H1 (cell line): ENCODE measurements around the gene CERS1. TPM values are rescaled to one million over a fixed set of nuclear protein-coding genes. Genes with fewer than 3 reads are reported as not detected.

Experiments used
- CTCF ChIA-PET: fragments of 300-600 bp; sonication (Branson Sonifier 250); formaldehyde crosslinking; loops from one replicate; lab custom pipeline; 2021; ENCODE audit not compliant: partially characterized antibody; lab: Charles Lee
- POLR2A ChIA-PET: fragments of 300-600 bp; sonication (Branson Sonifier 250); formaldehyde crosslinking; loops from one replicate; lab custom pipeline; 2021; ENCODE audit warnings: inconsistent platforms; ENCODE audit not compliant: partially characterized antibody; lab: Charles Lee
- DNase-seq, 2 experiments: peaks; one replicate each; pipeline versions ENCODE4 v3.0.0 to v3.0.0-alpha.2; 2010 to 2022; ENCODE audit warnings: low spot score in 2 of 2, low read depth in 1 of 2, mixed read lengths in 1 of 2
- FAIRE-seq: peaks from 2 replicates; lab custom pipeline; 2011; peaks lifted over from hg19 to GRCh38; lab: Jason Lieb, UNC
- H2AFZ ChIP-seq: 2 replicates; pipeline ENCODE4 v1.8.1; 2012; ENCODE audit warnings: low read length, inconsistent platforms
- H2AK5ac ChIP-seq: 2 replicates; pipeline ENCODE4 v1.6.1; 2013; ENCODE audit warnings: low read depth, low read length
- H2BK120ac ChIP-seq: replicated peaks from 2 replicates; pipeline ENCODE3; 2013; ENCODE audit warnings: low read depth, low read length, inconsistent platforms
- H2BK12ac ChIP-seq: 2 replicates; pipeline ENCODE4 v1.6.1; 2013; ENCODE audit warnings: low read depth, low read length
- H2BK15ac ChIP-seq: 2 replicates; pipeline ENCODE4 v1.6.1; 2013; ENCODE audit warnings: low read length
- H2BK20ac ChIP-seq: 2 replicates; pipeline ENCODE4 v1.6.1; 2013; ENCODE audit warnings: low read length
- H2BK5ac ChIP-seq: 2 replicates; pipeline ENCODE4 v1.6.1; 2013; ENCODE audit warnings: low read depth, low read length
- H3K14ac ChIP-seq: 2 replicates; pipeline ENCODE4 v1.6.1; 2013; ENCODE audit warnings: inconsistent platforms; ENCODE audit not compliant: insufficient read length
- H3K18ac ChIP-seq: 2 replicates; pipeline ENCODE4 v1.6.1; 2013; ENCODE audit warnings: low read length; ENCODE audit errors: extremely low read depth
- H3K23ac ChIP-seq: 2 replicates; pipeline ENCODE4 v1.6.1; 2013; ENCODE audit warnings: inconsistent platforms; ENCODE audit not compliant: insufficient read length
- H3K23me2 ChIP-seq: 2 replicates; pipeline ENCODE4 v1.6.1; 2013; ENCODE audit warnings: low read depth, low read length
- H3K27ac ChIP-seq: 2 replicates; pipeline ENCODE4 v1.6.1; 2011; ENCODE audit warnings: low read depth, low read length, inconsistent platforms
- H3K27me3 ChIP-seq, 4 experiments: replicated peaks in 1 of 4; 1 replicate in 1 of 4; 2 replicates in 3 of 4; pipeline versions ENCODE4 v1.6.1 to v1.8.1; 2011 to 2013; ENCODE audit warnings: low read length in 3 of 4, mild to moderate bottlenecking in 3 of 4, inconsistent platforms in 2 of 4, mixed read lengths in 2 of 4, moderate library complexity in 1 of 4; ENCODE audit not compliant: control insufficient read depth in 3 of 4, insufficient read depth in 3 of 4; ENCODE audit errors: extremely low read depth in 1 of 4
- H3K36me3 ChIP-seq, 4 experiments: 2 replicates each; pipeline versions ENCODE4 v1.6.1 to v1.8.1; 2011 to 2013; ENCODE audit warnings: mild to moderate bottlenecking in 4 of 4, low read length in 3 of 4, moderate library complexity in 2 of 4, control low read depth in 1 of 4, inconsistent platforms in 1 of 4; ENCODE audit not compliant: insufficient read depth in 4 of 4, control insufficient read depth in 2 of 4
- H3K4ac ChIP-seq: replicated peaks from 2 replicates; pipeline ENCODE3; 2013; ENCODE audit warnings: low read length, low read depth, mixed read lengths, inconsistent platforms; ENCODE audit not compliant: insufficient read length
- H3K4me1 ChIP-seq, 4 experiments: replicated peaks in 1 of 4; 1 replicate in 1 of 4; 2 replicates in 3 of 4; pipeline versions ENCODE4 v1.6.1 to v1.8.1; 2011 to 2013; ENCODE audit warnings: low read length in 3 of 4, inconsistent platforms in 2 of 4, mixed read lengths in 1 of 4; ENCODE audit not compliant: insufficient read depth in 4 of 4, control insufficient read depth in 3 of 4
- H3K4me2 ChIP-seq, 2 experiments: 2 replicates each; pipeline versions ENCODE4 v1.6.1 to v1.8.1; 2011 to 2013; ENCODE audit warnings: low read depth in 2 of 2, low read length in 2 of 2, control low read depth in 1 of 2, inconsistent platforms in 1 of 2, mild to moderate bottlenecking in 1 of 2; ENCODE audit not compliant: insufficient read depth in 1 of 2
- H3K4me3 ChIP-seq, 4 experiments: fragments of 200-600, 300-600 bp in 1 of 4; sonication (generic), shearing (Covaris generic), sonication (Bioruptor Twin) in 1 of 4; 2 replicates each; pipeline versions ENCODE4 v1.5.1 to v1.8.1; 2011 to 2016; ENCODE audit warnings: low read length in 4 of 4, low read depth in 3 of 4, control low read depth in 2 of 4, inconsistent platforms in 2 of 4, mild to moderate bottlenecking in 2 of 4, mixed read lengths in 1 of 4, moderate library complexity in 1 of 4; ENCODE audit not compliant: insufficient read depth in 2 of 4; ENCODE audit errors: extremely low read depth in 1 of 4
- H3K56ac ChIP-seq: replicated peaks from 2 replicates; pipeline ENCODE3; 2013; ENCODE audit warnings: low read depth, mild to moderate bottlenecking, mixed read lengths, low read length, inconsistent platforms; ENCODE audit not compliant: insufficient read length
- H3K79me1 ChIP-seq: 2 replicates; pipeline ENCODE4 v1.6.1; 2013; ENCODE audit warnings: low read depth, low read length, control low read depth
- H3K79me2 ChIP-seq, 2 experiments: 2 replicates each; pipeline versions ENCODE4 v1.6.1 to v1.8.1; 2012 to 2013; ENCODE audit warnings: low read length in 2 of 2, mild to moderate bottlenecking in 2 of 2, inconsistent platforms in 1 of 2; ENCODE audit not compliant: insufficient read depth in 2 of 2, control insufficient read depth in 1 of 2
- H3K9ac ChIP-seq, 4 experiments: replicated peaks in 1 of 4; 1 replicate in 1 of 4; 2 replicates in 3 of 4; pipeline versions ENCODE4 v1.6.1 to v1.8.1; 2011 to 2013; ENCODE audit warnings: low read depth in 3 of 4, low read length in 3 of 4, control low read depth in 2 of 4, mild to moderate bottlenecking in 2 of 4, moderate library complexity in 2 of 4, inconsistent platforms in 1 of 4; ENCODE audit errors: extremely low read depth in 1 of 4
- H3K9me3 ChIP-seq, 2 experiments: 2 replicates each; pipeline versions ENCODE4 v1.6.1 to v1.8.1; 2012 to 2013; ENCODE audit warnings: mild to moderate bottlenecking in 2 of 2, moderate library complexity in 2 of 2, control low read depth in 1 of 2, inconsistent platforms in 1 of 2, low read depth in 1 of 2, low read length in 1 of 2, mixed read lengths in 1 of 2; ENCODE audit not compliant: insufficient read depth in 2 of 2
- H4K20me1 ChIP-seq, 2 experiments: replicated peaks in 1 of 2; 2 replicates each; pipeline versions ENCODE3 to v1.8.1; 2011 to 2013; ENCODE audit warnings: inconsistent platforms in 2 of 2, low read length in 2 of 2, mild to moderate bottlenecking in 1 of 2; ENCODE audit not compliant: insufficient read depth in 2 of 2, control insufficient read depth in 1 of 2
- H4K5ac ChIP-seq: 2 replicates; pipeline ENCODE4 v1.6.1; 2013; ENCODE audit warnings: low read length, low read depth, mixed read lengths, inconsistent platforms; ENCODE audit not compliant: insufficient read length
- H4K8ac ChIP-seq: 2 replicates; pipeline ENCODE4 v1.8.0; 2013; ENCODE audit warnings: mild to moderate bottlenecking, moderate library complexity, low read length, inconsistent platforms; ENCODE audit not compliant: insufficient read depth; ENCODE audit errors: extremely low read depth
- H4K91ac ChIP-seq: replicated peaks from 2 replicates; pipeline ENCODE3; 2013; ENCODE audit warnings: low read length, mixed read lengths, inconsistent platforms; ENCODE audit not compliant: insufficient read length
- ASH2L ChIP-seq: fragments of 200-600, 300-600 bp; sonication (generic); IDR thresholded peaks from one replicate; pipeline ENCODE4 v1.7.1; 2017; ENCODE audit warnings: low read length
- CBX5 ChIP-seq: fragments of 300-800, 300-1000 bp; sonication (generic); IDR thresholded peaks from 2 replicates; pipeline ENCODE4 v1.7.1; 2016; ENCODE audit warnings: antibody characterized with exemption, low read length, low read depth
- EGR1 ChIP-seq: IDR thresholded peaks from 2 replicates; pipeline ENCODE4 v1.6.1; 2011; ENCODE audit warnings: low read depth, low read length, borderline replicate concordance
- HDAC6 ChIP-seq: IDR thresholded peaks from one replicate; pipeline ENCODE4 v1.7.1; 2012; ENCODE audit warnings: low read depth, mild to moderate bottlenecking, inconsistent platforms, low read length, moderate library complexity
- JUND ChIP-seq: IDR thresholded peaks from 2 replicates; pipeline ENCODE4 v1.6.1; 2011; ENCODE audit warnings: mild to moderate bottlenecking, improper control_type of control experiment, low read length
- KDM5A ChIP-seq: fragments of 200-600 bp; IDR thresholded peaks from 2 replicates; pipeline ENCODE4 v1.7.1; 2012; ENCODE audit warnings: mild to moderate bottlenecking, low read length, inconsistent platforms, mixed read lengths
- SAP30 ChIP-seq: fragments of 300-600 bp; sonication (generic); IDR thresholded peaks from 2 replicates; pipeline ENCODE4 v1.7.1; 2012; ENCODE audit warnings: low read length, moderate library complexity, mild to moderate bottlenecking, inconsistent platforms; ENCODE audit not compliant: insufficient read depth, insufficient replicate concordance
- SP4 ChIP-seq: IDR thresholded peaks from 2 replicates; pipeline ENCODE4 v1.6.1; 2012; ENCODE audit warnings: low read length, inconsistent platforms
- USF2 ChIP-seq: IDR thresholded peaks from 2 replicates; pipeline ENCODE4 v1.6.1; 2011; ENCODE audit warnings: low read length, improper control_type of control experiment
- YY1 ChIP-seq: IDR thresholded peaks from 2 replicates; pipeline ENCODE4 v1.6.1; 2011; ENCODE audit warnings: low read depth, mild to moderate bottlenecking, low read length
- WGBS, 2 experiments: shearing (Covaris generic) in 1 of 2; methylation state at CpG; one replicate each; pipeline versions ENCODE4 v1.1.6 to v1.1.7; 2013 to 2015; ENCODE audit warnings: low lambda C conversion rate in 2 of 2, mixed read lengths in 2 of 2, inconsistent platforms in 1 of 2, low coverage in 1 of 2, missing lambda C conversion rate in 1 of 2; ENCODE audit not compliant: insufficient replicate concordance in 2 of 2, insufficient coverage in 1 of 2, insufficient read length in 1 of 2; ENCODE audit errors: extremely low coverage in 1 of 2, missing lambda C conversion rate in 1 of 2; 5-methylcytosine and 5-hydroxymethylcytosine counted together
- polyA plus RNA-seq, 7 experiments: library from polyadenylated mRNA; depleted of rRNA in 3 of 7; stranded (reverse) in 5 of 7; unstranded in 2 of 7; fragments of >200 nt in 5 of 7; fragments of 200-250 nt in 2 of 7; gene quantifications; 1 replicate in 5 of 7; 2 replicates in 1 of 7; 4 replicates in 1 of 7; pipeline versions ENCODE4 v1.2.1 to v1.2.3, GENCODE V29; 2011 to 2013; ENCODE audit warnings: missing spikeins in 2 of 7, mixed read lengths in 2 of 7
- total RNA-seq: library from RNA; stranded (reverse); fragmentation: NEBNext Ultra II Directional; extraction: Animal tissue kit (Norgen Biotek cat#: 25700); gene quantifications from 2 replicates; pipeline ENCODE4 v1.2.1, GENCODE V29; 2021

CERS1 gene
- total and polyA plus RNA-seq, 2 of the 8 experiments (the other 6 are each of a cell fraction or from before 2014, with no cell fraction given): 18.6 to 51.0 TPM

DNA sequence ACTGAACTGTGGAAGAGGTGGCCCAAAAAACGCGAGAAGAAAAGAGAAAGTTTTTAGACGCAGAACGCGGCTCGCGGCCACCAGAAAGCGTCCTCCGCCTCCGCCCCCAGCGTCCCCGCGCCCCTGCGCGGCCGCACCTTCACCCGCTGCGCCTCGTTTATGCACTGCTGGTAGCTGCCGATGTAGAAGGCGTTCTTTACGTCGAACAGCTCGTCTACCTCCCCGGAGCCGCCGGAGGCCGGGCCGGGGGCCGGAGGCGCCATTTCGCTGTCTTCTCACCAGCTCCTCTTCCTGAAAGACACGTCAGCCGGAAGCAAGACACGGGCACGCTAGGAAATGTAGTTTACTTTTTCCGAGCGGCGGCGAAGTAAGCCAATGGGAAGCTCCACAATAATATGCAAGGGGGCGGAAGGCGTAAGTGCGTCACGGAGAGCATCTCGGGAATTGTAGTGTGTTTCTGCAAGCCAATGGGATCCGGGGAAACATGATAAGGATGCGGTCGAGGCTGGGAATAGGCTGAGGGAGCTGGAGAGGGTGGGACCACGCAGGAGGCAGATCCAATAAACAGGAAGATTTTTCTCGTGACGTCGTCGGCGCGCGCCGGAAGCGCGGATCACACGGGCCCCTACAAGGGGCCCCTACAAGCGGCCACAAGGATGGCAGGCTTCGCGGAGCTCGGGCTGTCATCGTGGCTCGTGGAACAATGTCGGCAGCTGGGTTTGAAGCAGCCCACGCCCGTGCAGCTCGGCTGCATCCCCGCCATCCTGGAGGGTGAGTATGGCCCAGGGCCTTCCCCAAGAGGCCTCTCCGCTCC is 23.3 kb upstream of the CERS1 start, which contains the start of the genes COPE and DDX49:
TSS of gene COPE (minus strand) at position 302 of the 814 bp plus-strand sequence. CDS start at position 263, 39 bp downstream.
TSS of gene DDX49 (plus strand) at position 630 of the 814 bp plus-strand sequence. CDS start at position 657, 27 bp downstream.
- H3K27me3 ChIP-seq: no peaks in the 10 kb centered on the region
- H2BK15ac ChIP-seq: no peak within 1 kb of the TSS
- H3K79me1 ChIP-seq: peaks cover 10% of the 10 kb centered on the region
- no peak within 1 kb of the TSS for H2BK120ac ChIP-seq
- peak; percentile 97 for FAIRE-seq
- H4K91ac ChIP-seq: no peak within 1 kb of the TSS
- peak within 1 kb of the TSS; percentile 88 to 94 (median 90) for H3K9ac ChIP-seq
- no peak within 1 kb of the TSS for H3K4ac ChIP-seq
- peak within 1 kb of the TSS; percentile 82 to 100 (median 100) for H3K4me3 ChIP-seq
- peak within 1 kb of the TSS; percentile 80 to 95 for H3K4me2 ChIP-seq
- H3K36me3 ChIP-seq: peaks cover 2 to 15% (median 8%) of the 10 kb centered on the region in 4 experiments; a peak in 5 of 8 replicates
- no peak within 1 kb of the TSS for H3K14ac ChIP-seq
- 0% methylated on average over 63 of the region's 72 CpGs; no CpG with 5 or more reads in 1 of the 2 experiments for WGBS, 2 experiments
- H3K9me3 ChIP-seq: no peaks in the 10 kb centered on the region
- H2BK20ac ChIP-seq: no peak within 1 kb of the TSS
- no peak within 1 kb of the TSS for H3K18ac ChIP-seq
- no peak within 1 kb of the TSS for H3K23ac ChIP-seq
- H3K56ac ChIP-seq: peak within 1 kb of the TSS; percentile 73
- H3K23me2 ChIP-seq: peaks cover 15% of the 10 kb centered on the region
- H2BK5ac ChIP-seq: peak within 1 kb of the TSS; percentile 85
- H3K27ac ChIP-seq: peak within 1 kb of the TSS; percentile 64
- ChIA-PET POLR2A (interaction anchor here (0.6 to 6.7 kb wide), 14 partner anchors 9 to 577 kb away, joined by 3 to 94 read pairs (median 6); partner anchors contain the start of gene CERS1), CTCF (interaction anchor here (0.6 to 1.9 kb wide), 8 partner anchors 10 to 78 kb away, joined by 3 to 5 read pairs (median 3); no protein-coding TSS in a partner anchor)
- peak within 1 kb of the TSS; percentile 60; the same call in 1 of the 2 replicates for H2BK12ac ChIP-seq
- H2AFZ ChIP-seq: peak within 1 kb of the TSS; percentile 82; the same call in 1 of the 2 replicates
- peak; percentile 97 for DNase-seq
- H4K20me1 ChIP-seq: peaks cover 0 to 11% of the 10 kb centered on the region in 2 experiments
- H4K5ac ChIP-seq: no peak within 1 kb of the TSS
- peaks cover 0 to 9% (median 6%) of the 10 kb centered on the region in 4 experiments; a peak in 6 of 7 replicates for H3K4me1 ChIP-seq
- 0 out of 2 replicates have a peak within 1 kb of the TSS, but pooled peaks have one; percentile 40 for H2AK5ac ChIP-seq
- peaks cover 4 to 27% of the 10 kb centered on the region in 2 experiments; a peak in 3 of 4 replicates for H3K79me2 ChIP-seq
- peak within 1 kb of the TSS; percentile 95; the same call in 1 of the 2 replicates for H4K8ac ChIP-seq
- peak; percentile 91 for TF ChIP-seq KDM5A
- peak; percentile 99 for TF ChIP-seq SAP30
- peak; percentile 93 for TF ChIP-seq YY1
- TF ChIP-seq CBX5: no peak
- peak; percentile 68; the same call in 1 of the 2 replicates for TF ChIP-seq SP4
- no peak for TF ChIP-seq USF2
- no peak for TF ChIP-seq EGR1
- peak; percentile 79 for TF ChIP-seq ASH2L
- TF ChIP-seq HDAC6: no peak
- peak; percentile 34; the same call in 1 of the 2 replicates for TF ChIP-seq JUND
